ENCODE data around the gene GSDMA.

GSDMA gene

DNA sequence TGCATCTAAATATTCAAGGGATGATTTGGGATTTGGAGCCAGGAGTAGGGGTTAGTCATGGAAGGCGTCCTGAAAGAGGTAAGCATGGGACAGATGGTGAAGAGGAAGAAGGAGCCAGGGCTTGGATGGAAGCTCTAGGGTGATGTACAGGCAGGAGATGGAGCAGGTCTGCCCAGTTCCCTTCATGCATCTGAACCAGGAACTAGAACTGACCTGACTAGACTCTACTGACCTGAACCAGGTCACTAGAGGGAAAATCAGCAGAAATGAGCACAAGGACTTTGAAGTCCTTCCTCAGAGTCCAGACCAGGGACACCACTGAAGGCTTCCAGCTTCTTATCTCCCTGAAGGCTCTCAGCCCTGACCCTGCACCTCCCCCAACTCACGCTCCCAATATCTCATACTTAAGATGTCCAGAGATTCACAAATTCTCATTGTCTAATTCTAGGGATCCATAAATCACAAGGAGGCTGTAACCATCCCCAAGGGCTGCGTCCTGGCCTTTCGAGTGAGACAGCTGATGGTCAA, 8.3 kb downstream of the GSDMA start:
- no peak for DNase-seq (ENCODE audit: extremely low spot score)
- CTCF ChIA-PET = interaction anchor here (1.0 kb wide), 1 partner anchor 12 kb away, joined by 3 read pairs; no protein-coding TSS in a partner anchor
- TF ChIP-seq FOXK2 (IDR thresholded peaks at IDR 0.05) (no peak), SP1 (IDR thresholded peaks at IDR 0.05) (no peak), TARDBP (IDR thresholded peaks at IDR 0.05) (no peak), ARNT (IDR thresholded peaks at IDR 0.05) (no peak), PKNOX1 (IDR thresholded peaks at IDR 0.05) (no peak), NFRKB (IDR thresholded peaks at IDR 0.05) (no peak), SUZ12 (IDR thresholded peaks at IDR 0.05) (no peak), L3MBTL2 (conservative IDR thresholded peaks at IDR 0.05) (no peak), LEF1 (IDR thresholded peaks at IDR 0.05; ENCODE audit: borderline replicate concordance) (no peak), BHLHE40 (IDR thresholded peaks at IDR 0.05; ENCODE audit: borderline replicate concordance) (no peak), ZNF384 (IDR thresholded peaks at IDR 0.05) (no peak), FOXM1 (IDR thresholded peaks at IDR 0.05; ENCODE audit: borderline replicate concordance) (no peak), ELF4 (IDR thresholded peaks at IDR 0.05) (no peak), FOXA1 (IDR thresholded peaks at IDR 0.05) (no peak), HDGF (IDR thresholded peaks at IDR 0.05; ENCODE audit: borderline replicate concordance) (no peak)
- POLR2A ChIA-PET = interaction anchor here (0.6 kb wide), 1 partner anchor 148 kb away, joined by 4 read pairs; no protein-coding TSS in a partner anchor

DNA sequence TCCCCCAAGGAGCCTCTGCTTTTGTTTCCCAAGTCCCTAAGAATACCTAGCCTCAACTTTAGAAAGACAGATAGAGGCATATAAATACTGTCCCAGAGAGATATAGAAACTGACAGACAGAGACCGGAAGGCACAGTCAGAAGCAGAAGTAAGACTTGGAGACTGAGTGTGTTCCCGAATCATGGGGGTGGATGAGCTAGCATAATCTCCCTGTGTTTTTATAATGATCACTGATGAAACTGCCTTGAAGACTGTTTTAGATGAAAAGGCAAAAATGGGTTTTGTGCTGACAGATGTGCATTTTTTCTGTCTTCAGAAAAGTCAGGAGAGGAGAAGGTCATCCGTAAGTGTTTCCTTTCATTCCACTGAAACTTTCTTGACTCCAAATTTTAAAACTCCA, 9.5 kb downstream of the GSDMA start:
- POLR2A ChIA-PET = interaction anchor here (0.8 kb wide), 1 partner anchor 8 kb away, joined by 4 read pairs; the partner anchor contains the start of gene PSMD3
- TF ChIP-seq TARDBP (IDR thresholded peaks at IDR 0.05) = no peak
- no peak for DNase-seq (ENCODE audit: extremely low spot score)
- CTCF ChIA-PET = interaction anchor here (0.6 to 1.8 kb wide), 2 partner anchors 14 to 50 kb away, joined by 3 to 4 read pairs; no protein-coding TSS in a partner anchor

GRCh38 chr17:39973496-39973895, 10.7 kb downstream of the GSDMA start:
- no peak for DNase-seq (ENCODE audit: extremely low spot score)
- ChIA-PET POLR2A (no interaction called here), CTCF (interaction anchor here (1.8 kb wide), 1 partner anchor 15 kb away, joined by 4 read pairs; no protein-coding TSS in a partner anchor)
- TF ChIP-seq L3MBTL2 (conservative IDR thresholded peaks at IDR 0.05) = no peak
- TF ChIP-seq BHLHE40 (IDR thresholded peaks at IDR 0.05; ENCODE audit: borderline replicate concordance) = no peak
- no peak for TF ChIP-seq ARNT (IDR thresholded peaks at IDR 0.05)
- no peak for TF ChIP-seq TARDBP (IDR thresholded peaks at IDR 0.05)

DNA sequence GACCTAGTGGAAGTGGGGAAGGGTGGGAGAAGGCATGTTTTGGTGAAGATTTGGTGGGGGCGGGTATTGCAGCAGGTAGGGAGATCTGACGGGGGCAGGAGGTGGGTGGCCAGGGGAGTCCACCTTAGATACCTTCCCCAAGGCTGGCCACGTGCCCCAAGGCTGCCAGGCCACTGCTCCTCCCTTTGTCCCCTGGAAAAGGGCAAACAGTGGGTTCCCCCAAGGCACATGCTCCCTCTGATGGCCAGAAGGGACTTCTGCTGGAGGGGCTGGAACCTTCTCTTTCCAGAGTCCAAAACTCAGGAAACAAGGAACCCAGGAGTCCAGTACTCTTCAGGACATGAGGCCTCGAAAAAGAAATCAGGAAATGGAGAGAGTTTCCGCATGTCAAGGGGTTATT, 11.6 kb downstream of the GSDMA start:
- CTCF ChIA-PET = no interaction called here
- no peak for TF ChIP-seq ZNF384 (IDR thresholded peaks at IDR 0.05)
- TF ChIP-seq CTBP1 (IDR thresholded peaks at IDR 0.05; ENCODE audit: borderline replicate concordance) = no peak
- TF ChIP-seq HDGF (IDR thresholded peaks at IDR 0.05; ENCODE audit: borderline replicate concordance) = no peak
- TF ChIP-seq SUZ12 (IDR thresholded peaks at IDR 0.05) = no peak
- no peak for TF ChIP-seq ARNT (IDR thresholded peaks at IDR 0.05)
- no peak for TF ChIP-seq TARDBP (IDR thresholded peaks at IDR 0.05)
- TF ChIP-seq ELF4 (IDR thresholded peaks at IDR 0.05) = no peak
- TF ChIP-seq BHLHE40 (IDR thresholded peaks at IDR 0.05; ENCODE audit: borderline replicate concordance) = no peak
- no peak for TF ChIP-seq FOXM1 (IDR thresholded peaks at IDR 0.05; ENCODE audit: borderline replicate concordance)
- TF ChIP-seq LEF1 (IDR thresholded peaks at IDR 0.05; ENCODE audit: borderline replicate concordance) = no peak
- no peak for TF ChIP-seq SP1 (IDR thresholded peaks at IDR 0.05)
- TF ChIP-seq NFRKB (IDR thresholded peaks at IDR 0.05) = no peak
- POLR2A ChIA-PET = no interaction called here
- no peak for DNase-seq (ENCODE audit: extremely low spot score)

GRCh38 chr17:39975801-39976200, 13.0 kb downstream of the GSDMA start:
- TF ChIP-seq NFRKB (IDR thresholded peaks at IDR 0.05) = no peak
- no peak for TF ChIP-seq SP1 (IDR thresholded peaks at IDR 0.05)
- TF ChIP-seq FOXK2 (IDR thresholded peaks at IDR 0.05) = no peak
- no peak for TF ChIP-seq SUZ12 (IDR thresholded peaks at IDR 0.05)
- TF ChIP-seq PKNOX1 (IDR thresholded peaks at IDR 0.05) = no peak
- TF ChIP-seq TARDBP (IDR thresholded peaks at IDR 0.05) = no peak
- no peak for TF ChIP-seq HDGF (IDR thresholded peaks at IDR 0.05; ENCODE audit: borderline replicate concordance)
- TF ChIP-seq L3MBTL2 (conservative IDR thresholded peaks at IDR 0.05) = no peak
- no peak for TF ChIP-seq ZNF384 (IDR thresholded peaks at IDR 0.05)
- TF ChIP-seq FOXA1 (IDR thresholded peaks at IDR 0.05) = no peak
- no peak for TF ChIP-seq ELF4 (IDR thresholded peaks at IDR 0.05)
- no peak for TF ChIP-seq FOXM1 (IDR thresholded peaks at IDR 0.05; ENCODE audit: borderline replicate concordance)
- no peak for TF ChIP-seq BHLHE40 (IDR thresholded peaks at IDR 0.05; ENCODE audit: borderline replicate concordance)
- no peak for TF ChIP-seq ARNT (IDR thresholded peaks at IDR 0.05)
- TF ChIP-seq CTBP1 (IDR thresholded peaks at IDR 0.05; ENCODE audit: borderline replicate concordance) = no peak
- CTCF ChIA-PET = interaction anchor here (0.6 to 2.0 kb wide), 4 partner anchors 12 to 60 kb away, joined by 3 to 6 read pairs (median 4); no protein-coding TSS in a partner anchor
- POLR2A ChIA-PET = interaction anchor here (0.7 to 1.1 kb wide), 3 partner anchors 10 to 146 kb away, joined by 3 to 4 read pairs (median 3); partner anchors contain the start of gene MSL1
- no peak for DNase-seq (ENCODE audit: extremely low spot score)

DNA sequence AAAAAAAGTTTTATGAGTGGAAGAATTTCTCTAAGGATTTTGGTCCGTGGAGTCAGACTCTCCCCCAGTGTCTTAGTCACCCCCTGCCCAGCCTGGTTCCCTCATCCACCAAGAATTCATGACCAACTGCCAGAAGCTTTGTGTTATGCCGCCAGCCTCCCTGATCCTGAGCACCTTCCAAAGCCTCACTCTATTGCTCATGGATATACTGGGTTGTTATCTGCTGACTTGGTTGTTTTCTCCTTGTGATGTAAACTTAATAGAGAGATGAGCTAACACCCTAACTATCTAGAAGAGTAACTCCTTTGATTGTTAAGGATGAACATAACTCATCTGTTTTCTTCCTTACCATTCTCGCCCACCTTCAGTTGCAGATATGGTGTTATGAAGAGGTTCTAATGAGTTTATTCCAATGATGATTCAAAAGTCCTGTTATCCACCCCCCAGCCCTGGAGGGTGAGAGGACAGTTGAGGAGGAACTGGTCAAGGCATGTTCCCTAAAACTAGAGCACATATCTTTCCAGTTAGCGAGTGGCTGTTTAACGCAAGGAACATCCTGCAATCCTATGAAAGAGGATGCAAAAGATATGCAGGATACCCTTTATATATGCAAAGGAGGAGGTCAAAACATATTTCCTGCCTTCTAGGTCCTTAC, 16.3 kb downstream of the GSDMA start:
- POLR2A ChIA-PET = interaction anchor here (0.8 to 3.3 kb wide), 6 partner anchors 14 to 90 kb away, joined by 3 to 30 read pairs (median 4); no protein-coding TSS in a partner anchor
- CTCF ChIA-PET = interaction anchor here (1.6 to 1.8 kb wide), 2 partner anchors 20 to 21 kb away, joined by 6 to 9 read pairs; no protein-coding TSS in a partner anchor
- no peak for DNase-seq (ENCODE audit: extremely low spot score)
- no peak for TF ChIP-seq ZNF384 (IDR thresholded peaks at IDR 0.05)
- no peak for TF ChIP-seq SUZ12 (IDR thresholded peaks at IDR 0.05)
